Esophagus muscularis mucosa (tissue), 4 donors: Measurements from ENCODE around the gene ESYT3. TPM values are rescaled to one million over a fixed set of nuclear protein-coding genes. Genes with fewer than 3 reads are reported as not detected.

ENCODE experiments used
- DNase-seq: peaks from one replicate; pipeline ENCODE4 v3.0.0-alpha.2; 2017; ENCODE audit errors: extremely low spot score
- H3K27ac ChIP-seq, 4 donors: fragments of 200-600 bp; sonication (generic); replicated peaks in 1 of 4; 1 replicate in 3 of 4; 2 replicates in 1 of 4; pipeline ENCODE4 v1.5.1; 2016 to 2019; ENCODE audit warnings: mild to moderate bottlenecking in 1 of 4
- H3K27me3 ChIP-seq, 4 donors: fragments of 200-600 bp; sonication (generic); one replicate each; pipeline versions ENCODE4 v1.5.1 to v1.6.0; 2016 to 2019
- H3K36me3 ChIP-seq, 4 donors: fragments of 200-600 bp; sonication (generic); one replicate each; pipeline ENCODE4 v1.5.1; 2016 to 2019
- H3K4me1 ChIP-seq, 4 donors: fragments of 200-600 bp; sonication (generic); one replicate each; pipeline ENCODE4 v1.5.1; 2016 to 2019
- H3K4me3 ChIP-seq, 4 donors: fragments of 200-600 bp; sonication (generic); 1 replicate in 2 of 4; 2 replicates in 2 of 4; pipeline ENCODE4 v1.5.1; 2016 to 2019; ENCODE audit warnings: mild to moderate bottlenecking in 4 of 4, moderate library complexity in 1 of 4
- H3K9me3 ChIP-seq, 4 donors: fragments of 200-600 bp; sonication (generic); 1 replicate in 3 of 4; 2 replicates in 1 of 4; pipeline ENCODE4 v1.5.1; 2016 to 2019
- CTCF ChIP-seq, 3 experiments: fragments of 200-600 bp in 2 of 3; fragments of 450-650 bp in 1 of 3; sonication (generic) in 2 of 3; IDR thresholded peaks; one replicate each; pipeline ENCODE4 v1.5.1; 2017 to 2019; ENCODE audit warnings: antibody characterized with exemption in 3 of 3, mild to moderate bottlenecking in 2 of 3, moderate library complexity in 1 of 3
- EP300 ChIP-seq: sonication (generic); formaldehyde crosslinking; IDR thresholded peaks from one replicate; pipeline ENCODE4 v1.6.1; 2017; ENCODE audit warnings: antibody characterized with exemption
- POLR2A ChIP-seq: fragments of 450-650 bp; IDR thresholded peaks from one replicate; pipeline ENCODE4 v1.6.1; 2017; ENCODE audit warnings: antibody characterized with exemption, moderate library complexity, mild to moderate bottlenecking, low read depth
- POLR2AphosphoS5 ChIP-seq, 2 donors: sonication (generic); formaldehyde crosslinking; IDR thresholded peaks; one replicate each; pipeline ENCODE4 v1.6.1; 2017; ENCODE audit warnings: antibody characterized with exemption in 2 of 2
- whole genome bisulfite sequencing: methylation state at CpG from one replicate; pipeline ENCODE4 v1.1.5; 2018; 5-methylcytosine and 5-hydroxymethylcytosine counted together
- intact Hi-C: fragments of 100-400 bp; cut with DNase I; formaldehyde crosslinking; loops from one replicate; pipeline ENCODE4 v1.15.1; 2023
- total RNA-seq, 4 donors: library from RNA; depleted of rRNA; stranded (reverse); fragments of >200 nt; gene quantifications; one replicate each; pipeline versions ENCODE4 v1.1.0 to v1.2.1, GENCODE V29; 2016

The ESYT3 gene
- total RNA-seq, 4 donors from 2014 or later = 0.45 to 1.1 (median 0.83) TPM; not detected in 1

GRCh38 chr3:138457863-138458735 lies 23.7 kb downstream of the ESYT3 start:
- intact Hi-C loops = no loop called here
- H3K27me3 ChIP-seq = peaks cover 0 to 17% (median 0%) of the 10 kb centered on the region in 4 donors
- H3K9me3 ChIP-seq = no peaks in the 10 kb centered on the region
- H3K4me1 ChIP-seq = no peaks in the 10 kb centered on the region
- TF ChIP-seq EP300 = no peak
- H3K27ac ChIP-seq = no peak overlapping the region
- no peak for DNase-seq
- no peaks in the 10 kb centered on the region for H3K36me3 ChIP-seq
- 82% methylated on average over 9 of the region's 11 CpGs for WGBS
- no peak overlapping the region for H3K4me3 ChIP-seq

- no peaks in the 10 kb centered on the region for H3K9me3 ChIP-seq
- WGBS = 82% methylated on average over 7 of the region's 9 CpGs
- intact Hi-C loops = no loop called here
- no peaks in the 10 kb centered on the region for H3K4me1 ChIP-seq
- no peak overlapping the region for H3K27ac ChIP-seq
- DNase-seq = no peak
- H3K27me3 ChIP-seq = peaks cover 0 to 21% (median 0%) of the 10 kb centered on the region in 4 donors
- H3K36me3 ChIP-seq = no peaks in the 10 kb centered on the region
- no peak overlapping the region for H3K4me3 ChIP-seq
- TF ChIP-seq POLR2A (no peak), CTCF (IDR thresholded peaks at IDR 0.05) (no peak), EP300 (no peak), POLR2AphosphoS5 (IDR thresholded peaks at IDR 0.05) (no peak)
Measured at GRCh38 chr3:138458774-138459499, 24.5 kb downstream of the ESYT3 start.

GRCh38 chr3:138459619-138460535 lies 25.5 kb downstream of the ESYT3 start:
- intact Hi-C loops = no loop called here
- no peaks in the 10 kb centered on the region for H3K36me3 ChIP-seq
- H3K4me1 ChIP-seq = no peaks in the 10 kb centered on the region
- DNase-seq = no peak
- H3K27me3 ChIP-seq = peaks cover 0 to 24% (median 0%) of the 10 kb centered on the region in 4 donors
- no peak overlapping the region for H3K4me3 ChIP-seq
- no peak overlapping the region for H3K27ac ChIP-seq
- 95% methylated on average over 14 of the region's 15 CpGs for WGBS
- H3K9me3 ChIP-seq = no peaks in the 10 kb centered on the region
- TF ChIP-seq POLR2A = no peak
- TF ChIP-seq CTCF (IDR thresholded peaks at IDR 0.05) = no peak
- no peak for TF ChIP-seq EP300
- TF ChIP-seq POLR2AphosphoS5 (IDR thresholded peaks at IDR 0.05) = no peak

GRCh38 chr3:138460536-138461205 lies 26.3 kb downstream of the ESYT3 start:
- DNase-seq = no peak
- TF ChIP-seq EP300 (no peak), POLR2AphosphoS5 (IDR thresholded peaks at IDR 0.05) (no peak), POLR2A (no peak), CTCF (IDR thresholded peaks at IDR 0.05) (no peak)
- 81% methylated on average over 4 of the region's 8 CpGs for WGBS

More at GRCh38 chr3:138460536-138461205, 26.3 kb downstream of the ESYT3 start:
- Histone ChIP-seq H3K27ac (no peak overlapping the region), H3K36me3 (no peaks in the 10 kb centered on the region), H3K27me3 (peaks cover 0 to 27% (median 0%) of the 10 kb centered on the region in 4 donors), H3K9me3 (no peaks in the 10 kb centered on the region), H3K4me3 (no peak overlapping the region), H3K4me1 (no peaks in the 10 kb centered on the region)
- intact Hi-C loops = no loop called here
